GM19395 (cell line): ENCODE results near the gene ATOH1.

Experiments used
- ATAC-seq: cut with Tn5 transposase; IDR thresholded peaks from one replicate; pipeline ENCODE4 v1.9.1; 2021; ENCODE audit warnings: mild to moderate bottlenecking, moderate library complexity; ENCODE audit not compliant: unreplicated experiment

ATOH1 gene

GRCh38 chr4:93834249-93835066 is 5.9 kb downstream of the ATOH1 start:
- no peak for ATAC-seq

DNA sequence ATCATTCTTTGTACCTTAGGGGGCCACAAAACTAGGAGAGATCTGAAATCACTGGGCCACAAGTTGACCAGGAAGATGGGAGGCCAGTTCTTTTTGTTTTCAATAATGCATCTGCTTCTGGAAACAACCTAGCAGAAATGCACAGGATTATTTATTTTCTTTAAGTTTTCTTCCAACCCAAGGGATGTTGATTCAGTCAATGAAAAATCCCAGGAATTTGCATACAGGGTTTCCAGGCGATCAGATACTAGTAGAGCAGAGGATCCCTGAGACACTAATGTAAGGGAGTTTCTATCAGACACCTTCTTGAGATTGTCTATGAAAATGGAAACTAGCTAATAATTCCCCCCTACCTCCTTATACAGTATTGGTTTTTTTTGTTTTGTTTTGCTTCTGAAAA is 7.4 kb downstream of the ATOH1 start:
- ATAC-seq = no peak

DNA sequence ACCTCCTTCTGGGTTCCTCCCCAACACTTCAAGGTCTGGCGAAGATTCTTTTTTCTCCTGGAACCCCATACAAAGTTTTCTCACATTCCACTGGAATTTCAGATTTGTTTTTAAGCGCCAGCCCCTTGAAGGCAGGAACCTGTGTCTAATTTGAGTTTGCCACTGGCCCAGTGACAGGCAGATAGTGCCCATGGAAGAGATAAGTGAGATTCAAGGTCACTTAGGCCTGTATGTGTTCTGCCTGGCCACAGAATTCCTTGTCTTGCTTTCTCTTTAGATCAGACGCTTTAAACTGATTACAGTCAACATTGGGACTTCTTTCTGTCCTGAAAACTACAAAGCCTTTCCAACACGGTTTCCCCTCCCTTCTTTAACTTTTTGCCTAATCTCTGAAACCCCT is 11.2 kb downstream of the ATOH1 start:
- ATAC-seq = no peak

GRCh38 chr4:93841803-93842345 is 13.3 kb downstream of the ATOH1 start:
- ATAC-seq = peak; percentile 65

- peak; percentile 77 for ATAC-seq
These were observed 14.2 kb downstream of the ATOH1 start for GRCh38 chr4:93842601-93843252.

- no peak for ATAC-seq
These were observed 15.2 kb downstream of the ATOH1 start for GRCh38 chr4:93843772-93844171.

DNA sequence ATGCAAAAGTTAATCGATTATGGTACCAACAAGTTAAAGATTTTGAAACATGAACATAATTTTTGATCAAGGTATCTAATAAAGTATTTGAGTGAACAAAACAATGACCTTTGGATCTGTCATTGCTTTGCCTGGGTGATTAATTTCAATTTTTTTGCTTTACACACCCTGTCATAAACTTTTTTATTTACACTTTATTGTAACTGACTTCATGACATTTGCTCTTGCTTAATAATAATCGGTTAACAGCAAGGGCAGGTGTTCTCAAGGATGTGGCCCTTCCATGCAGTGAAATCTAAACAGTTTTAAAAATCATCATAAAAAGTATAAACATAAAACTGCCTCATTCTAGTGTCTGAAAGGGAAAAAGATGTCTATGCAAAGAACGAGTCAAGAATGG is 24.1 kb downstream of the ATOH1 start:
- no peak for ATAC-seq

DNA sequence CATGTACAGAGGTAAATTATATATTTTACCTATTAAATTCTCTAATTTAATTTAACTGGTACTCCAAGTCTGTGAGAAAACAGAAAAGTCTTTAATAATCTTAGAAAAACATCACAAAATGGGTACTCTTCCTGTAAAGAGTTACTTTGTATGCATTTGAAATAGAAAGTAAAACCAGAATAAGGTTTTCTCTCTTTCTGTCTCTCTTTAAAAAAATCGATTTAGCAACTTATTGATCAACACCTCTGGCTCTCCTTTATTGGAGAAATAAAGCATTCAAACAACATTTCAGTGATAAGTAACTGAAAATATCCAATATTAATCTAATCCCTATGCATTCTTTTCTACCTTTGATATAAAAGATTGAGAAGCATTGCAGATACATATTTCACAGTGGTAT is 27.4 kb downstream of the ATOH1 start:
- no peak for ATAC-seq

DNA sequence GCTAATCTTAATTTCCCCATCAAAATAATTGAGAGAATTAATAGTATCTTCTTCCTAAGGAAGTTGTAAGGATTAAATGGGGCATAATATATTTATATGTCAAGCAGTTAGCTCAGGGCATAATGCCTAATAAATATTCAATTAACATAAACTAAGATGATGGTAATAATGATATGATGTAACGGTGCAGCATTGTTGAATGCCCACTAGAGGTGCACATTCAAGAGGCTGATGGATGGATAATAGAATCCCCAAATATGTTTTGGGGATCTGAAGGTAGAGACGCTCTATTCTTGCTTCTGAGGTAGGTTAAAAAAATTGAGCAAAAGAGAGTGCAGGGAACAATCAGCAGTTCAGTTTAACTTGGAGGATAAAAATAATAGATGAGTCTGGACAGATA is 37.1 kb downstream of the ATOH1 start:
- no peak for ATAC-seq

GRCh38 chr4:93867416-93868001 is 39.0 kb downstream of the ATOH1 start:
- ATAC-seq = no peak

- ATAC-seq = peak; percentile 52
These were observed 42.4 kb downstream of the ATOH1 start for GRCh38 chr4:93870876-93871458.

- ATAC-seq = no peak
These were observed 48.2 kb downstream of the ATOH1 start for GRCh38 chr4:93876754-93877153.

- ATAC-seq = no peak
These were observed 50.0 kb downstream of the ATOH1 start for GRCh38 chr4:93878566-93878965.

- ATAC-seq = peak; percentile 77
These were observed 51.4 kb downstream of the ATOH1 start for GRCh38 chr4:93879919-93880318.
